Pancreas (tissue), 10 donors: Measurements from ENCODE around the gene TRPM3. TPM values are rescaled to one million over a fixed set of nuclear protein-coding genes. Genes with fewer than 3 reads are reported as not detected.
"Not testable (repeated sequence)": the region's sequence is repeated elsewhere in the genome, so short reads cannot be mapped to it uniquely, and the experiment has no call there.

Experiments
- ATAC-seq, 4 donors: fragments of 200-7000 bp; cut with Tn5 transposase; one replicate each; pipeline versions ENCODE4 v1.8.0 to v1.9.1; 2020; ENCODE audit warnings: mild to moderate bottlenecking in 4 of 4, moderate library complexity in 4 of 4
- DNase-seq, 6 donors: peaks; one replicate each; pipeline ENCODE4 v3.0.0-alpha.2; 2020
- FAIRE-seq: peaks from 2 replicates; lab custom pipeline; 2012; peaks lifted over from hg19 to GRCh38; lab: Jason Lieb, UNC
- H3K27ac ChIP-seq, 4 donors: fragments of 200-600 bp; sonication (generic); 1 replicate in 3 of 4; 2 replicates in 1 of 4; pipeline versions ENCODE4 v1.5.0 to v1.8.0; 2020
- H3K27me3 ChIP-seq, 4 donors: fragments of 200-600 bp; one replicate each; pipeline ENCODE4 v1.8.0; 2021
- H3K36me3 ChIP-seq, 3 donors: fragments of 200-600 bp; sonication (generic) in 1 of 3; one replicate each; pipeline versions ENCODE4 v1.5.0 to v1.8.0; 2020 to 2021
- H3K4me1 ChIP-seq, 3 donors: fragments of 200-600 bp; one replicate each; pipeline ENCODE4 v1.8.0; 2021
- H3K4me3 ChIP-seq, 4 donors: fragments of 200-600 bp; sonication (generic) in 2 of 4; one replicate each; pipeline versions ENCODE4 v1.5.0 to v1.8.0; 2020 to 2021
- H3K9me3 ChIP-seq, 4 donors: fragments of 200-600 bp; one replicate each; pipeline ENCODE4 v1.8.0; 2021
- WGBS, 2 donors: extraction: QIAGEN DNeasy Blood & Tissue Kit; methylation state at CpG; one replicate each; pipeline ENCODE4 v1.1.7; 2013; 5-methylcytosine and 5-hydroxymethylcytosine counted together
- intact Hi-C, 3 donors: fragments of 100-400 bp; cut with DNase I; formaldehyde crosslinking; loops; one replicate each; pipeline versions ENCODE4 v1.11.1 to v1.14.2; 2022
- polyA plus RNA-seq, 2 donors: library from polyadenylated mRNA; stranded (reverse); fragments of 200-250 nt; gene quantifications; one replicate each; pipeline ENCODE4 v1.2.3, GENCODE V29; 2013
- total RNA-seq, 6 donors: library from RNA; stranded (reverse); fragmentation: NEBNext Ultra II Directional in 4 of 6; extraction: Animal tissue kit (Norgen Biotek cat#: 25700) in 4 of 6; gene quantifications; one replicate each; pipeline versions ENCODE4 v1.2.1 to v1.2.4, GENCODE V29; 2021 to 2023
- TF ChIP-seq, protein P1 (sequence below), 4 donors: fragments of 200-600 bp; sonication (generic) in 3 of 4; IDR thresholded peaks; one replicate each; pipeline versions ENCODE4 v1.5.0 to v1.8.0; 2021; ENCODE audit warnings: antibody characterized with exemption in 4 of 4
- donor health status: healthy with polysubstance abuse.
- donor health status: DM: no; HTN: no; CAD: no; lungs with moderate emphysema.
- donor health status: DM: no; HTN: no; CAD: no.
- donor health status: control.
- donor health status: control.
- donor health status: Bipolar disorder and iron deficiency.
- donor health status: DM: yes; HTN: yes; CAD: no.
- donor health status: DM: no; HTN: no; CAD: no.
- donor health status: DM: no; HTN: no; CAD: no.
- donor health status: DM: yes; HTN: yes; CAD: no.

TRPM3 gene
- total and polyA plus RNA-seq, 8 donors: 0.22 to 1.9 (median 0.76) TPM

DNA sequence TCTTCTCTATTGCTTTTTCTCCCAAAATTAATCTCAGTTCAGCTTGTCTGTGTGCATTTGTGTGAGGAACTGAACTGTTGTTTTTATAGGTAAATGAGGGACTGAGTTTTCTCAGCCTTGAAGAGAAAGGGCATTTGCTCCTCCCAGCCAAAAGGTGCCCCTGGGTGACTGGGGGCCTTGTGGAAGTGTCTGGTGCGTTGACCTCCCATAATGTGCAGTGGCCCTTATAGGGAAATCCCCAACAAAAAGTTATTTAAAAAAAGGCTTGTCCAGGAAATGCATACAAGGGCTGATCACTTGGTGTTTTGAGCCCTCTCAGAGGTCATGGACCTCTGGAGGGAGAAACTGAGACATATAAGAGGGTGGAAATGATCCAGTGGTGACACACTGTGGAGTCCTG, 467.3 kb downstream of the TRPM3 start:
- Histone ChIP-seq H3K4me3 (no peak overlapping the region), H3K27me3 (no peaks in the 10 kb centered on the region), H3K36me3 (no peaks in the 10 kb centered on the region), H3K27ac (no peak overlapping the region), H3K4me1 (no peaks in the 10 kb centered on the region), H3K9me3 (no peaks in the 10 kb centered on the region)
- DNase-seq: no peak
- no peak for ATAC-seq
- WGBS, 2 donors: 65 to 72% methylated on average over 1 of the region's 1 CpG
- TF ChIP-seq, protein P1, sequence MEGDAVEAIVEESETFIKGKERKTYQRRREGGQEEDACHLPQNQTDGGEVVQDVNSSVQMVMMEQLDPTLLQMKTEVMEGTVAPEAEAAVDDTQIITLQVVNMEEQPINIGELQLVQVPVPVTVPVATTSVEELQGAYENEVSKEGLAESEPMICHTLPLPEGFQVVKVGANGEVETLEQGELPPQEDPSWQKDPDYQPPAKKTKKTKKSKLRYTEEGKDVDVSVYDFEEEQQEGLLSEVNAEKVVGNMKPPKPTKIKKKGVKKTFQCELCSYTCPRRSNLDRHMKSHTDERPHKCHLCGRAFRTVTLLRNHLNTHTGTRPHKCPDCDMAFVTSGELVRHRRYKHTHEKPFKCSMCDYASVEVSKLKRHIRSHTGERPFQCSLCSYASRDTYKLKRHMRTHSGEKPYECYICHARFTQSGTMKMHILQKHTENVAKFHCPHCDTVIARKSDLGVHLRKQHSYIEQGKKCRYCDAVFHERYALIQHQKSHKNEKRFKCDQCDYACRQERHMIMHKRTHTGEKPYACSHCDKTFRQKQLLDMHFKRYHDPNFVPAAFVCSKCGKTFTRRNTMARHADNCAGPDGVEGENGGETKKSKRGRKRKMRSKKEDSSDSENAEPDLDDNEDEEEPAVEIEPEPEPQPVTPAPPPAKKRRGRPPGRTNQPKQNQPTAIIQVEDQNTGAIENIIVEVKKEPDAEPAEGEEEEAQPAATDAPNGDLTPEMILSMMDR (IDR thresholded peaks at IDR 0.05): no peak
- no peak for FAIRE-seq
- intact Hi-C loops: no loop called here

DNA sequence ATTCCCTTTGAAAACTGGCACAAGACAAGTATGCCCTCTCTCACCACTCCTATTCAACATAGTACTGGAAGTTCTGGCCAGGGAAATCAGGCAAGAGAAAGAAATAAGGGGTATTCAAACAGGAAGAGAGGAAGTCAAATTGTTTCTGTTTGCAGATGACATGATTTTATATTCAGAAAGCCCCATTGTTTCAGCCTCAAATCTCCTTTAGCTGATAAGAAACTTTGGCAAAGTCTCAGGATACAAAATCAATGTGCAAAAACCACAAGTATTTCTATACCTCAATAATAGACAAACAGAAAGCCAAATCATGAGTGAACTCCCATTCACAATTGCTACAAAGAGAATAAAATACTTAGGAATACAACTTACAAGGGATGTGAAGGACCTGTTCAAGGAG, 476.8 kb downstream of the TRPM3 start:
- H3K4me1 ChIP-seq, H3K4me3 ChIP-seq, ATAC-seq, FAIRE-seq, H3K27me3 ChIP-seq, H3K36me3 ChIP-seq, H3K9me3 ChIP-seq, DNase-seq, H3K27ac ChIP-seq: not testable (repeated sequence)
- intact Hi-C loops: loop anchor here in 1 of 3 donors (5.0 kb wide), 1 partner anchor 603 kb away; no protein-coding TSS in a partner anchor

DNA sequence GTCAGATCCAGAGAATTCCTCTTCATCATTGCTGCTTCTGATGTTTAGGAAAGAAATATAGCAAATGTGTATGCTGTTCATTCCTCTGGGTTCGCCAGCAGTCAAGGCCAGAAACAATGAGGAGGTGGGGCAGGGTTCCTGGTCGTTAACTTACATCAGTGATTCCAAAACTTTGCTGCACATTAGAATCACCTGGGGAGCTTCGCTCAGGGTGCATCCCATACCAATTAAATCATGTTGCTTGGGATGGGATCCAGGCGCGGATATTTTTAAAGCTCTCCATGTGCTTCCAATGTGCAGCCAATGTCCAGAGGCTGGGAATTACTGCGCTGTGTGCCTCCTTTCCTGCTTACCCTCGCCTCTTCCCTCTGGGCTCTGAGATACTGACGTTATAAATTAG, 479.1 kb downstream of the TRPM3 start:
- no peaks in the 10 kb centered on the region for H3K9me3 ChIP-seq
- 80 to 88% methylated on average over 8 of the region's 8 CpGs for WGBS, 2 donors
- no peaks in the 10 kb centered on the region for H3K36me3 ChIP-seq
- DNase-seq: no peak
- H3K4me1 ChIP-seq: no peaks in the 10 kb centered on the region
- FAIRE-seq: no peak
- no peak overlapping the region for H3K4me3 ChIP-seq
- H3K27me3 ChIP-seq: no peaks in the 10 kb centered on the region
- TF ChIP-seq, protein P1 (IDR thresholded peaks at IDR 0.05): no peak
- intact Hi-C loops: loop anchor here in 1 of 3 donors (5.0 kb wide), 1 partner anchor 605 kb away; no protein-coding TSS in a partner anchor
- ATAC-seq: no peak
- H3K27ac ChIP-seq: no peak overlapping the region

DNA sequence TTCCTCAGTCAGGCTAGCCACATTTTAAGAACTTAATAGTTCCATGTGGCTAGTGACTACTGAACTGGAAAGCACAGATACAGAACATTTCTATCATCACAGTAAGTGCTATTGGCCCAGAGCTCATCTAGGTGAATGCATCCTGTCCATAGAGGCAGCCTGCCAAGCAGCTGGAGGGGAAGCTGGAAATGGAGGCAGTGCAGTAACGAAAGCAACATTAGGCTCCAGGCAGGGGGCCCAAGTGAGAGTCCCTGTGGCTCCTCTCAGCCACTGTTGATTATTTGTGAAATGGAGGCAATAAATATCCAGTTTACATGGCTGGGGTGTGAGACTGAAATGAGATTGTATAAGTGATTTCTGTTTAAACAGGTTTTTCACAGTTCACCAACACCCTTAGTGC, 479.8 kb downstream of the TRPM3 start:
- no peak overlapping the region for H3K27ac ChIP-seq
- H3K27me3 ChIP-seq: no peaks in the 10 kb centered on the region
- no peaks in the 10 kb centered on the region for H3K36me3 ChIP-seq
- 56 to 59% methylated on average over 1 of the region's 1 CpG for WGBS, 2 donors
- no peaks in the 10 kb centered on the region for H3K4me1 ChIP-seq
- TF ChIP-seq, protein P1 (IDR thresholded peaks at IDR 0.05): no peak
- H3K9me3 ChIP-seq: no peaks in the 10 kb centered on the region
- ATAC-seq (peak in 2 of 4 donors; percentile 30 to 55), DNase-seq (no peak), FAIRE-seq (no peak)
- H3K4me3 ChIP-seq: no peak overlapping the region
- intact Hi-C loops: loop anchor here in 1 of 3 donors (5.0 kb wide), 1 partner anchor 606 kb away; no protein-coding TSS in a partner anchor

DNA sequence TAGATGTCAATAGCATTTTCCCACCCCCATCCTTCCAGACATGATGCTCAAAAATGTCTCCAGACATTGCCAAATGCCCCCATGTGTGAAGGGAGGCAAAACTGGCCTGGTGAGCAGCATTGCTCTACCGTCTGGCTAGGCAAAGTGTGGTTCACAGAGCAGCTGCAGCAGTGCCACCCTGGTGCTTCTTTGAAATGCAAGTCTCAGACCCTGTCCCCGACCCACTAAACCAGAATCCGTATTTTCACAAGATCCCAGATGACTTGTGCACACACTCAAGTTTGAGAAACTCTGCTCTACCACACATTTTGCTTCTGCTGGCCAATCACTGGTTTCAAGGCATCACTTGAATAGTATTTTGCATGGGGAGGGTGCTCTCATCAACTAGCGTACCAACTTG, 480.4 kb downstream of the TRPM3 start:
- Histone ChIP-seq H3K27ac (no peak overlapping the region), H3K4me3 (no peak overlapping the region), H3K36me3 (no peaks in the 10 kb centered on the region), H3K4me1 (no peaks in the 10 kb centered on the region), H3K27me3 (no peaks in the 10 kb centered on the region), H3K9me3 (no peaks in the 10 kb centered on the region)
- TF ChIP-seq, protein P1 (IDR thresholded peaks at IDR 0.05): no peak
- 66 to 79% methylated on average over 4 of the region's 4 CpGs for WGBS, 2 donors
- intact Hi-C loops: loop anchor here in 1 of 3 donors (5.0 kb wide), 1 partner anchor 606 kb away; no protein-coding TSS in a partner anchor
- no peak for DNase-seq
- no peak for ATAC-seq
- no peak for FAIRE-seq
